ENCODE results near the gene KIF25. TPM values are rescaled to one million over a fixed set of nuclear protein-coding genes. Genes with fewer than 3 reads are reported as not detected.
"Not testable (repeated sequence)": the region's sequence is repeated elsewhere in the genome, so short reads cannot be mapped to it uniquely, and the experiment has no call there.

Gene KIF25
- total and polyA plus RNA-seq, 3 experiments from 2014 or later = not detected

DNA sequence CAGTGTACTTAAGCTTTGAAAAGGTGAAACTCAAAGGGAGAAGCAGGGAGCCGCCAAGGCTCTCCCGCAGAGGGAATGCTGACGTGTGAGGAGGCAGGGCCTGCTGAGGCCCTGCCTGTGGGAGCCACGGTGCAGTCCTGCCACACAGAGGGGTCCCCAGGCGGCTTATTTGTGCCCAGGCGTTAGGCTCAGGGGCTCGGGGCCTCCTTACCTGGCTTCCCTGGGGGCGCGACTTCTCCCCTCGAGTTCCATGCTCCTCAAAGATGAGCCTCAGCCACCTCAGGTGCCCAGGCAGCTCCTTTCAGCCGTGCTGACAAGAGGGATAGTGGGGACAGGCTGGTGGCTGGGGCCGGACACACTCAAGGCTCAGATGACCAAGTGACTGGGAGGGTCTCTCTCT is 2.2 kb upstream of the KIF25 start:
- Histone ChIP-seq H3K27ac (ENCODE audit: low read depth, low read length) (no peak overlapping the region), H3K4me1 (ENCODE audit: insufficient read depth, low read length) (no peaks in the 10 kb centered on the region), H3K9me3 (ENCODE audit: low read length) (no peaks in the 10 kb centered on the region), H3K36me3 (ENCODE audit: insufficient read depth, low read length) (no peaks in the 10 kb centered on the region), H3K4me3 (ENCODE audit: low read length) (no peak overlapping the region), H3K27me3 (ENCODE audit: insufficient read depth, low read length, poor library complexity, severe bottlenecking) (no peaks in the 10 kb centered on the region)
- Mint-ChIP-seq H3K4me1 (no peaks in the 10 kb centered on the region), H3K27ac (no peak overlapping the region), H3K9me3 (peaks cover 0 to 2% (median 0%) of the 10 kb centered on the region in 5 donors), H3K36me3 (peaks cover 0 to 4% (median 0%) of the 10 kb centered on the region in 3 donors), H3K27me3 (peaks cover 7 to 10% of the 10 kb centered on the region in 2 donors), H3K4me3 (no peak overlapping the region)
- CTCF ChIA-PET = no interaction called here
- POLR2A ChIA-PET = no interaction called here
- no peak for DNase-seq

DNA sequence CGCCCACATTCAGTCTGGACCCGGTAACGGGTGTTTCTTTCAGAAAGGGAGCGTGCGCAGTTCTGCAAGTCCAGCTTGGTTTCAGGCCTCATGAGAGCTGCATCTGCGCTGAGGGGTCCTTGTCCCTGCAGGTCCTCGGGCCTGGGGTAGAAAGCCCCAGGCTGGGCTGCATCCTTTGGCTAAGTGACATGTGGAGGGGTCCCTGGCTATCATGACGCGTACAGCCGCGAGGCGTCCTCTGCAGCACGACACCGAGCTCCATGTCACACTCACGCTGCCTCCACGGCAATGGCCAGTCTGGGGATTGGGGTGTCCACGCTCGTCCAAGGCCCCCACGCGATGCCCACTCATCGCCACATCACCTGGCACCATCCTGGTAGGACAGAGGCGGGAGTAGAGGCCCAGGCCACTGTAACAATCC is 1.7 kb upstream of the KIF25 start:
- no peak overlapping the region for H3K27ac ChIP-seq (ENCODE audit: low read depth, low read length)
- no peak overlapping the region for H3K27ac Mint-ChIP-seq
- no peaks in the 10 kb centered on the region for H3K9me3 ChIP-seq (ENCODE audit: low read length)
- H3K27me3 ChIP-seq (ENCODE audit: insufficient read depth, low read length, poor library complexity, severe bottlenecking) = no peaks in the 10 kb centered on the region
- no peak overlapping the region for H3K4me3 ChIP-seq (ENCODE audit: low read length)
- POLR2A ChIA-PET = no interaction called here
- no peaks in the 10 kb centered on the region for H3K36me3 ChIP-seq (ENCODE audit: insufficient read depth, low read length)
- H3K36me3 Mint-ChIP-seq = peaks cover 0 to 4% (median 0%) of the 10 kb centered on the region in 3 donors
- H3K9me3 Mint-ChIP-seq = peaks cover 0 to 2% (median 0%) of the 10 kb centered on the region in 5 donors
- H3K27me3 Mint-ChIP-seq = peaks cover 7 to 10% of the 10 kb centered on the region in 2 donors
- no peaks in the 10 kb centered on the region for H3K4me1 ChIP-seq (ENCODE audit: insufficient read depth, low read length)
- no peak for DNase-seq
- no peaks in the 10 kb centered on the region for H3K4me1 Mint-ChIP-seq
- CTCF ChIA-PET = no interaction called here
- no peak overlapping the region for H3K4me3 Mint-ChIP-seq

GRCh38 chr6:167996424-167997199 is 859 bp upstream of the KIF25 start:
- Histone ChIP-seq H3K4me3 (ENCODE audit: low read length) (no peak overlapping the region), H3K9me3 (ENCODE audit: low read length) (no peaks in the 10 kb centered on the region), H3K27me3 (ENCODE audit: insufficient read depth, low read length, poor library complexity, severe bottlenecking) (no peaks in the 10 kb centered on the region), H3K4me1 (ENCODE audit: insufficient read depth, low read length) (no peaks in the 10 kb centered on the region), H3K27ac (ENCODE audit: low read depth, low read length) (no peak overlapping the region), H3K36me3 (ENCODE audit: insufficient read depth, low read length) (no peaks in the 10 kb centered on the region)
- DNase-seq = no peak
- H3K27me3 Mint-ChIP-seq = peaks cover 7 to 10% of the 10 kb centered on the region in 2 donors
- CTCF ChIA-PET = no interaction called here
- no peaks in the 10 kb centered on the region for H3K4me1 Mint-ChIP-seq
- peaks cover 0 to 2% (median 0%) of the 10 kb centered on the region in 5 donors for H3K9me3 Mint-ChIP-seq
- H3K36me3 Mint-ChIP-seq = peaks cover 0 to 4% (median 0%) of the 10 kb centered on the region in 3 donors
- no peak overlapping the region for H3K4me3 Mint-ChIP-seq
- POLR2A ChIA-PET = no interaction called here
- no peak overlapping the region for H3K27ac Mint-ChIP-seq

DNA sequence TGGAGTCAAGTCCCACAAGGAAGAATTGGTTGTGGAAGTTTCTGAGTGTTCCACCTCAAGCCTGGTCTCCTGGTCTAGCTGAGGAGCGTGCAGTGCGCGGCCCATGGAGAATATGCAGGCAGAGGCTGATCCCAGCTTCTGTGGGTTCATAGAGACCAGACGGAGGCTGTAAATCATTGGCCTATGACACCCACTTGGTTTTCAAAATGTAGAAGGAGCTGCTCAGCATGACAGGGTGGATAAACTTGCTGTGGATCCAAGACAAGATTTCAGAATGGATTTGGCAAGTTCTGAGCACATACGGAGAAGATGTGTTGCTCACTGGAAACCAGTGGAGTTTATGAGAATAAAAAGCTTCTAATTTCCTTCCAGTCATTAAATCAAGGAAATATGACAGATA is 744 bp downstream of the KIF25 start:
- Histone ChIP-seq H3K36me3 (ENCODE audit: insufficient read depth, low read length) (no peaks in the 10 kb centered on the region), H3K4me1 (ENCODE audit: insufficient read depth, low read length) (no peaks in the 10 kb centered on the region), H3K4me3 (ENCODE audit: low read length) (no peak overlapping the region), H3K9me3 (ENCODE audit: low read length) (no peaks in the 10 kb centered on the region), H3K27me3 (ENCODE audit: insufficient read depth, low read length, poor library complexity, severe bottlenecking) (no peaks in the 10 kb centered on the region), H3K27ac (ENCODE audit: low read depth, low read length) (no peak overlapping the region)
- Mint-ChIP-seq H3K27me3 (peaks cover 7 to 10% of the 10 kb centered on the region in 2 donors), H3K9me3 (peaks cover 0 to 2% (median 0%) of the 10 kb centered on the region in 5 donors), H3K4me1 (no peaks in the 10 kb centered on the region), H3K4me3 (no peak overlapping the region), H3K36me3 (peaks cover 0 to 4% (median 0%) of the 10 kb centered on the region in 3 donors), H3K27ac (no peak overlapping the region)
- POLR2A ChIA-PET = no interaction called here
- CTCF ChIA-PET = no interaction called here
- no peak for DNase-seq

DNA sequence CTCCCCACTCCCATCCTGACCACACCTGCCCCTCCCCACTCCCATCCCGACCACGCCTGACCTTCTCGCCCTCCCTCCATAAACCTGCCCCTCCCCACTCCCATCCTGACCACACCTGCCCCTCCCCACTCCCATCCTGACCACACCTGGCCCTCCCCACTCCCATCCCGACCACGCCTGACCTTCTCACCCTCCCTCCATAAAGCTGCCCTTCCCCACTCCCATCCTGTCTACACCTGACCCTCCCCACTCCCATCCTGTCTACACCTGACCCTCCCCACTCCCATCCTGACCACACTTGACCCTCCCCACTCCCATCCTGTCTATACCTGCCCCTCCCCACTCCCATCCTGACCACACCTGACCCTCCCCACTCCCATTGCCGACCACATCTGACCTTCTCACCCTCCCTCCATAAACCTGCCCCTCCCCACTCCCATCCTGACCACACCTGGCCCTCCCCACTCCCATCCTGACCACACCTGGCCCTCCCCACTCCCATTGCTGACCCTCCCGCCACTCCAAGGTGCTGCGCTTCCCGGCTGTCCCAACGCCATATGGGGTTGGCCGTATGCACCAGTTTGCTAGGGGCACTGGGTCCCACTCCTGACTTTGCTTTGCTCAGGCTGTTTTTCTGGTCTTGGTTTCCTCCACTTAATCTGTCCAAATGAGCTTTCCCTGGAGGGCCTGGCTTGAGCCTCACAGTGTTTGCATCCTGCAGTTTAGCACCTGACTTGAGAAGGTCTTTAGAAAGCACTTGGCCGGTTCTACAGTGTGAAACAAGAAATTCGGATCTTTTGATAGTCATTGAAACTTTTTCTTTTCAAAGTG is 2.9 kb downstream of the KIF25 start:
- Mint-ChIP-seq H3K4me3 (no peak overlapping the region), H3K4me1 (no peaks in the 10 kb centered on the region)
- H3K9me3 ChIP-seq (ENCODE audit: low read length) = no peaks in the 10 kb centered on the region

DNA sequence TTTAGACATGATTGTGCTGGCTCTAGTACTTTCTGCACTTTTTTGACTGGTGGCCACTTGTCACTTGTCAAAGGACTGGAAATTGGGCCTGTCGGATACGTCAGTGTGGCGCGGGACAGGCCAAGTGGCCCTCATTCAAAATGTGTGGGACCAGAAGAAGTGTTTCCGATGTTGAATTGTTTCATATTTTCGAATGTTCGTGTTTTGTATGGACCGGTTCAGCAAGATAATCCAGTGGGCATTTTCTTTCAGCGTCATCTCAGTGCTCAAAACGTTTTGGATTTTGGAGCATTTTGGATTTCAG is 3.5 kb downstream of the KIF25 start:
- H3K27me3 Mint-ChIP-seq = peaks cover 4 to 5% of the 10 kb centered on the region in 2 donors
- no peak overlapping the region for H3K4me3 ChIP-seq (ENCODE audit: low read length)
- POLR2A ChIA-PET = no interaction called here
- H3K4me3 Mint-ChIP-seq = no peak overlapping the region
- H3K4me1 ChIP-seq (ENCODE audit: insufficient read depth, low read length) = no peaks in the 10 kb centered on the region
- H3K36me3 Mint-ChIP-seq = peaks cover 0 to 4% (median 0%) of the 10 kb centered on the region in 3 donors
- H3K27ac ChIP-seq (ENCODE audit: low read depth, low read length) = no peak overlapping the region
- peaks cover 0 to 2% (median 0%) of the 10 kb centered on the region in 5 donors for H3K9me3 Mint-ChIP-seq
- no peaks in the 10 kb centered on the region for H3K36me3 ChIP-seq (ENCODE audit: insufficient read depth, low read length)
- H3K27me3 ChIP-seq (ENCODE audit: insufficient read depth, low read length, poor library complexity, severe bottlenecking) = no peaks in the 10 kb centered on the region
- no peak for DNase-seq
- H3K9me3 ChIP-seq (ENCODE audit: low read length) = no peaks in the 10 kb centered on the region
- CTCF ChIA-PET = no interaction called here
- H3K4me1 Mint-ChIP-seq = no peaks in the 10 kb centered on the region
- H3K27ac Mint-ChIP-seq = no peak overlapping the region

More for the DNA sequence above, 2.9 kb downstream of the KIF25 start:
- H3K27me3 ChIP-seq (ENCODE audit: insufficient read depth, low read length, poor library complexity, severe bottlenecking) = no peaks in the 10 kb centered on the region
- Mint-ChIP-seq H3K27ac (no peak overlapping the region), H3K27me3 (peaks cover 5% of the 10 kb centered on the region in 2 donors), H3K9me3 (peaks cover 0 to 2% (median 0%) of the 10 kb centered on the region in 5 donors), H3K36me3 (peaks cover 0 to 4% (median 0%) of the 10 kb centered on the region in 3 donors)
- ChIA-PET CTCF (no interaction called here), POLR2A (no interaction called here)
- no peaks in the 10 kb centered on the region for H3K36me3 ChIP-seq (ENCODE audit: insufficient read depth, low read length)
- H3K4me1 ChIP-seq (ENCODE audit: insufficient read depth, low read length) = no peaks in the 10 kb centered on the region
- DNase-seq = no peak
- no peak overlapping the region for H3K4me3 ChIP-seq (ENCODE audit: low read length)
- no peak overlapping the region for H3K27ac ChIP-seq (ENCODE audit: low read depth, low read length)

- H3K4me1 Mint-ChIP-seq; H3K27ac Mint-ChIP-seq; H3K9me3 Mint-ChIP-seq; H3K27me3 Mint-ChIP-seq; H3K4me3 Mint-ChIP-seq; H3K9me3 ChIP-seq (ENCODE audit: low read length); POLR2A ChIA-PET; H3K27ac ChIP-seq (ENCODE audit: low read depth, low read length); H3K4me3 ChIP-seq (ENCODE audit: low read length); H3K36me3 Mint-ChIP-seq; H3K27me3 ChIP-seq (ENCODE audit: insufficient read depth, low read length, poor library complexity, severe bottlenecking); H3K4me1 ChIP-seq (ENCODE audit: insufficient read depth, low read length); DNase-seq; CTCF ChIA-PET; H3K36me3 ChIP-seq (ENCODE audit: insufficient read depth, low read length): not testable (repeated sequence)
These were observed 4.0 kb downstream of the KIF25 start for GRCh38 chr6:168001514-168001913.

DNA sequence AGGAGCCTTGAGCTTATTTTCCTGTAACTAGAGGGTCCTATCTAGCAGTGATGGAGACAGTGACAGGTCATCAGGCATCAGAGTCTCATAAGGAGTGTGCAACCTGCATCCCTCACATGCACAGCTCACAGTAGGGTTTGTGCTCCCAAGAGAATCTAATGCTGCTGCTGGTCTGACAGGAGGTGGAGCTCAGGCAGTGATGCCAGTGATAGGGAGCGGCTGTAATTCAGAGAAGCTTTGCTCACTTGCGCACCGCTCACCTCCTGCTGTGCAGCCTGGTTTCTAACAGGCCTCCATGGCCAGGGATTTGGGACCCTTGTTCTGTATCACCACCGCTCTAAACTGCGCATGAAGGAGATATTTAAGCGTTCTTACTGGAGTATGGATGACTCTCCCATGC is 5.3 kb downstream of the KIF25 start:
- no peak for DNase-seq
- Histone ChIP-seq H3K27me3 (ENCODE audit: insufficient read depth, low read length, poor library complexity, severe bottlenecking) (no peaks in the 10 kb centered on the region), H3K27ac (ENCODE audit: low read depth, low read length) (no peak overlapping the region), H3K36me3 (ENCODE audit: insufficient read depth, low read length) (no peaks in the 10 kb centered on the region), H3K9me3 (ENCODE audit: low read length) (no peaks in the 10 kb centered on the region), H3K4me3 (ENCODE audit: low read length) (no peak overlapping the region), H3K4me1 (ENCODE audit: insufficient read depth, low read length) (no peaks in the 10 kb centered on the region)
- CTCF ChIA-PET = no interaction called here
- peaks cover 0 to under 1% (median 0%) of the 10 kb centered on the region in 5 donors for H3K9me3 Mint-ChIP-seq
- H3K27me3 Mint-ChIP-seq = peaks cover 1 to 2% of the 10 kb centered on the region in 2 donors
- H3K27ac Mint-ChIP-seq = no peak overlapping the region
- no peaks in the 10 kb centered on the region for H3K4me1 Mint-ChIP-seq
- peaks cover 0 to 1% (median 0%) of the 10 kb centered on the region in 3 donors for H3K36me3 Mint-ChIP-seq
- POLR2A ChIA-PET = no interaction called here
- H3K4me3 Mint-ChIP-seq = no peak overlapping the region
